Left ventricle myocardium inferior (tissue), 1 donor: ENCODE data around the gene RNF157. TPM values are rescaled to one million over a fixed set of nuclear protein-coding genes. Genes with fewer than 3 reads are reported as not detected.

ENCODE experiments used
- DNase-seq: peaks from one replicate; pipeline ENCODE4 v3.0.0-alpha.2; 2020
- H3K27ac ChIP-seq: fragments of 200-600 bp; replicated peaks from 2 replicates; pipeline ENCODE4 v1.8.0; 2021
- H3K27me3 ChIP-seq: fragments of 200-600 bp; 2 replicates; pipeline ENCODE4 v1.8.0; 2021; ENCODE audit warnings: low read depth
- H3K36me3 ChIP-seq: fragments of 200-600 bp; 2 replicates; pipeline ENCODE4 v1.8.0; 2021
- H3K4me1 ChIP-seq: fragments of 200-600 bp; 2 replicates; pipeline ENCODE4 v1.8.0; 2021
- H3K4me3 ChIP-seq: fragments of 200-600 bp; 2 replicates; pipeline ENCODE4 v1.8.0; 2021; ENCODE audit warnings: mild to moderate bottlenecking, moderate library complexity
- H3K9me3 ChIP-seq: fragments of 200-600 bp; replicated peaks from 2 replicates; pipeline ENCODE4 v1.8.0; 2021
- CTCF ChIP-seq: fragments of 200-600 bp; IDR thresholded peaks from 2 replicates; pipeline ENCODE4 v1.8.0; 2021; ENCODE audit warnings: antibody characterized with exemption, mild to moderate bottlenecking, borderline replicate concordance
- intact Hi-C: fragments of 100-400 bp; cut with micrococcal nuclease; formaldehyde crosslinking; loops from one replicate; pipeline ENCODE4 v1.11.0; 2022
- total RNA-seq: library from RNA; stranded (reverse); fragmentation: NEBNext Ultra II Directional; extraction: Animal tissue kit (Norgen Biotek cat#: 25700); gene quantifications from one replicate; pipeline ENCODE4 v1.2.1, GENCODE V29; 2021
- donor health status: DM: no; HTN: yes; CAD: no; lungs with severe emphysema.

RNF157 gene
- total RNA-seq, 1 donor from 2014 or later, result 4.8 TPM

GRCh38 chr17:76125391-76125675 is 115.0 kb downstream of the RNF157 start:
- no peak for TF ChIP-seq CTCF
- Histone ChIP-seq H3K4me1 (peaks cover 7% of the 10 kb centered on the region), H3K36me3 (no peaks in the 10 kb centered on the region), H3K27ac (no peak overlapping the region), H3K27me3 (peaks cover 11% of the 10 kb centered on the region), H3K4me3 (no peak overlapping the region), H3K9me3 (no peaks in the 10 kb centered on the region)
- no peak for DNase-seq
- intact Hi-C loops, result loop anchor here (10.0 kb wide), 1 partner anchor 49 kb away; no protein-coding TSS in a partner anchor

- Histone ChIP-seq H3K27ac (no peak overlapping the region), H3K4me1 (peaks cover 7% of the 10 kb centered on the region), H3K36me3 (no peaks in the 10 kb centered on the region), H3K27me3 (peaks cover 5% of the 10 kb centered on the region), H3K9me3 (no peaks in the 10 kb centered on the region), H3K4me3 (no peak overlapping the region)
- intact Hi-C loops, result loop anchor here (5.0 to 10.0 kb wide), 2 partner anchors 50 to 153 kb away; no protein-coding TSS in a partner anchor
- no peak for TF ChIP-seq CTCF
- DNase-seq, result no peak
These were observed 115.5 kb downstream of the RNF157 start for GRCh38 chr17:76124582-76125390.

- Histone ChIP-seq H3K27ac (no peak overlapping the region), H3K27me3 (no peaks in the 10 kb centered on the region), H3K4me1 (peaks cover 7% of the 10 kb centered on the region), H3K9me3 (no peaks in the 10 kb centered on the region), H3K36me3 (no peaks in the 10 kb centered on the region), H3K4me3 (no peak overlapping the region)
- intact Hi-C loops, result loop anchor here (5.0 to 10.0 kb wide), 2 partner anchors 51 to 153 kb away; no protein-coding TSS in a partner anchor
- DNase-seq, result no peak
- TF ChIP-seq CTCF, result no peak
These were observed 116.3 kb downstream of the RNF157 start for GRCh38 chr17:76123749-76124581.

GRCh38 chr17:76123191-76123499 is 117.1 kb downstream of the RNF157 start:
- intact Hi-C loops, result loop anchor here (5.0 to 10.0 kb wide), 2 partner anchors 52 to 154 kb away; no protein-coding TSS in a partner anchor
- TF ChIP-seq CTCF, result no peak
- H3K27ac ChIP-seq, result no peak overlapping the region
- DNase-seq, result no peak
- H3K4me1 ChIP-seq, result peaks cover 7% of the 10 kb centered on the region
- no peaks in the 10 kb centered on the region for H3K27me3 ChIP-seq
- no peaks in the 10 kb centered on the region for H3K36me3 ChIP-seq
- no peak overlapping the region for H3K4me3 ChIP-seq
- no peaks in the 10 kb centered on the region for H3K9me3 ChIP-seq

GRCh38 chr17:76122431-76123190 is 117.7 kb downstream of the RNF157 start:
- Histone ChIP-seq H3K4me3 (no peak overlapping the region), H3K9me3 (no peaks in the 10 kb centered on the region), H3K36me3 (no peaks in the 10 kb centered on the region), H3K4me1 (peaks cover 7% of the 10 kb centered on the region), H3K27me3 (no peaks in the 10 kb centered on the region), H3K27ac (no peak overlapping the region)
- no peak for DNase-seq
- intact Hi-C loops, result loop anchor here (5.0 to 10.0 kb wide), 2 partner anchors 52 to 155 kb away; no protein-coding TSS in a partner anchor
- TF ChIP-seq CTCF, result no peak
